ENCODE measurements around the gene VPS4A. TPM values are rescaled to one million over a fixed set of nuclear protein-coding genes. Genes with fewer than 3 reads are reported as not detected.
"Not testable (repeated sequence)": the region's sequence is repeated elsewhere in the genome, so short reads cannot be mapped to it uniquely, and the experiment has no call there.

VPS4A gene
- total RNA-seq, 3 donors from 2014 or later: 35.9 to 39.6 (median 36.3) TPM

DNA sequence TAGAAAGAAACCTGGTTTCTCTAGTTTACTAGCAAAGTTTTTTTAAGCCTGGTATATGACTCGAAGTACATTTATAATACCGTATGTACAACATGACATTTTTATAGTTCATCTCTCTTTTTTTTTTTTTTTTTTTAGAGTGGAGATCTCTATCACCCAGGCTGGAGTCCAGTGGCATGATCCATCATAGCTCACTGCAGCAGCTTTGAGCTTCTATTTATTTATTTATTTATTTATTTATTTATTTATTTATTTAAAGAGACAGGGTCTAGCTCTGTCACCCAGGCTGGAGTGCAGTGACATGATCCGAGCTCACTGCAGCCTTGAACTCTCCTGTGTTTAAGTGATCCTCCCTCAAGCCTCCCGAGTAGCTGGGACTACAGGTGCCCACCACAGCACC lies 25.9 kb upstream of the VPS4A start:
- DNase-seq (no peak), ATAC-seq (no peak)
- intact Hi-C loops (cut with DNase I, micrococcal nuclease): loop anchor here (5.0 kb wide), 1 partner anchor 133 kb away; no protein-coding TSS in a partner anchor

DNA sequence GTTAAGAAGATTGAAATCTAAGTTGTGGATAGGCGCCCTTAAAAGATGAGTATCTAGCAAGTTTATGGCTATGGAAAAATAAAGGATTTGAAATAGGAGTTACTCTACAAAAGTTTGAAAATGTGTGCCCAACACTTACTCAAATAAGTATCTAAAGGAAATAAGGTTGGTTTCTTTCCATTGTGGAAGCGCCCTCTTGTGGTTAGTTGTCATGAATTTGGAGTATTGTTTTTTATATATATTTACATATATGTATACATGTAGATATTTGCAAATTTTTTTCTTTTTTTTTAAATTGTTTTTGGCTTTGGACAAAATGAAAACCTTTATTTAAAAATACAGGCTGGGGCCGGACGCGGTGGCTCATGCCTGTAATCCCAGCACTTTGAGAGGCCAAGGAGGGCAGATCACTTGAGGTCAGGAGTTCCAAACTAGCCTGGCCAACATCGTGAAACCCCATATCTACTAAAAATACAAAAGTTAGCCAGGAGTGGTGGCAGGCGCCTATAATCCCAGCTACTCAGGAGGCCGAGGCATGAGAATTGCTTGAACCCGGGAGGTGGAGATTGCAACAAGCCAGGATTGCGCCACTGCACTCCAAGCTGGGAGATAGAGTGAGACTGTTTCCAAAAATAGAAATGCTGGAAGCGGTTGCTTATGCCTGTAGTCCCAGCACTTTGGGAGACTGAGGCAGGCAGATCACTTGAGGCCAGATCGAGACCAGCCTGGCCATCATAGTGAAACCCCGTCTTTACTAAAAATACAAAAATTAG lies 24.0 kb upstream of the VPS4A start:
- intact Hi-C loops (cut with DNase I, micrococcal nuclease): loop anchor here (5.0 kb wide), 1 partner anchor 135 kb away; no protein-coding TSS in a partner anchor
- no peaks in the 10 kb centered on the region for H3K4me1 ChIP-seq (ENCODE audit: low read depth)
- peak in 1 of 3 donors; percentile 86 for DNase-seq
- no peaks in the 10 kb centered on the region for H3K36me3 ChIP-seq (ENCODE audit: low read depth)
- no peaks in the 10 kb centered on the region for H3K9me3 ChIP-seq
- H3K4me3 ChIP-seq: no peak overlapping the region
- TF ChIP-seq, protein P1, sequence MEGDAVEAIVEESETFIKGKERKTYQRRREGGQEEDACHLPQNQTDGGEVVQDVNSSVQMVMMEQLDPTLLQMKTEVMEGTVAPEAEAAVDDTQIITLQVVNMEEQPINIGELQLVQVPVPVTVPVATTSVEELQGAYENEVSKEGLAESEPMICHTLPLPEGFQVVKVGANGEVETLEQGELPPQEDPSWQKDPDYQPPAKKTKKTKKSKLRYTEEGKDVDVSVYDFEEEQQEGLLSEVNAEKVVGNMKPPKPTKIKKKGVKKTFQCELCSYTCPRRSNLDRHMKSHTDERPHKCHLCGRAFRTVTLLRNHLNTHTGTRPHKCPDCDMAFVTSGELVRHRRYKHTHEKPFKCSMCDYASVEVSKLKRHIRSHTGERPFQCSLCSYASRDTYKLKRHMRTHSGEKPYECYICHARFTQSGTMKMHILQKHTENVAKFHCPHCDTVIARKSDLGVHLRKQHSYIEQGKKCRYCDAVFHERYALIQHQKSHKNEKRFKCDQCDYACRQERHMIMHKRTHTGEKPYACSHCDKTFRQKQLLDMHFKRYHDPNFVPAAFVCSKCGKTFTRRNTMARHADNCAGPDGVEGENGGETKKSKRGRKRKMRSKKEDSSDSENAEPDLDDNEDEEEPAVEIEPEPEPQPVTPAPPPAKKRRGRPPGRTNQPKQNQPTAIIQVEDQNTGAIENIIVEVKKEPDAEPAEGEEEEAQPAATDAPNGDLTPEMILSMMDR (IDR thresholded peaks at IDR 0.05): peak; percentile 23
- ATAC-seq: peak; percentile 55

More for the DNA sequence above, 25.9 kb upstream of the VPS4A start:
- Histone ChIP-seq H3K4me1 (ENCODE audit: low read depth) (no peaks in the 10 kb centered on the region), H3K4me3 (no peak overlapping the region), H3K9me3 (no peaks in the 10 kb centered on the region), H3K36me3 (ENCODE audit: low read depth) (no peaks in the 10 kb centered on the region)
- TF ChIP-seq, protein P1 (IDR thresholded peaks at IDR 0.05): no peak

DNA sequence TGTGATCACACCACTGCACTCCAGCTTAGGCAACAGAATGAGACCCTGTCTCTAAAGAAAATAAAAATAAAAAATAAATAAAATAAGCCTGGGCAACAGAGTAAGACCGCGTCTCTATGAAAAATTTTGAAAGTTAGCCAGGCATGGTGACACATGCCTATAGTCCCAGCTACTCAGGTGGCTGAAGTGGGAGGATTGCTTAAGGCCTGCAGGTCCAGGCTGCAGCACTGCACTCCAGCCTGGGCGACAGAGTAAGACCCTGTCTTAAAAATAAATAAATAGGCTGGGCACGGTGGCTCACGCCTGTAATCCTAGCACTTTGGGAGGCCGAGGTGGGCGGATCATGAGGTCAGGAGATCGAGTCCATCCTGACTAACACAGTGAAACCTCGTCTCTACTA lies 19.5 kb upstream of the VPS4A start:
- intact Hi-C loops (cut with DNase I, micrococcal nuclease); H3K36me3 ChIP-seq (ENCODE audit: low read depth); H3K9me3 ChIP-seq; DNase-seq; H3K4me1 ChIP-seq (ENCODE audit: low read depth); ATAC-seq; H3K4me3 ChIP-seq: not testable (repeated sequence)

DNA sequence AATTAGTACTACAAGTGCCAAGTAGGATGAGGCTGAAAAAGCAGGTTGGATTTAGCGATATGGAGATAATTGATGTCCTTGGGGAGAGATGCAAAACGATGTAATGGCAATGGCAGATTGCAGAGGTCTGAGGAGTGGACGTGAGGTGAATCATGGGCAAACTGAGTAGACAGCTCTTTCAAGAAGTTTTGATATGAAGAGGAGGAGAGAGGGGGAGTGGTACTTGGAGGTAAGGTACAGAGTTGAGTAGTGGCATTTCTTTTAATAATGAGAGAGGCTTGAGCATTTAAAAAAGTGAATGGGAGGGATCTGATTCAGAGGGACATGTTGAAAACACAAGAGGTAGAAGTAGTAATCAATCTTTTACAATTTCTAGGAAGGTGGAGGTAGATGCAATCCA lies 17.7 kb upstream of the VPS4A start:
- intact Hi-C loops (cut with DNase I, micrococcal nuclease): no loop called here

DNA sequence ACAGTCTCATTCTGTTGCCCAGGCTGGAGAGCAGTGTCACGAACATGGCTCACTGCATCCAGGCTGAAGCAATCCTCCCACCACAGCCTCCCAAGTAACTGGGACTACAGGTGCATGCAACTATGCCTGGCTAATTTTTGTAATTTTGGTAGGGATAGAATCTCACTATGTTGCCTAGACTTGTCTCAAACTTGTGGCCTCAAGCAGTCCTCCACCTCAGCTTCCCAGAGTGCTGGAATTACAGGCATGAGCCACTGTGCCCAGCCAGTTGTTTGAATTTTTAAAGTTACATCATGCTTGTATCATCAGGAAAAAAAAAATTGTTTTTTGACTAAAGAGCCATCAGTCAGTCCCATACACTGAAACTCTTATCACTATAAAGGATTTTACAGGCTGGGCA lies 17.1 kb upstream of the VPS4A start:
- H3K4me1 ChIP-seq (ENCODE audit: low read depth): no peaks in the 10 kb centered on the region
- DNase-seq: no peak
- H3K9me3 ChIP-seq: no peaks in the 10 kb centered on the region
- H3K36me3 ChIP-seq (ENCODE audit: low read depth): no peaks in the 10 kb centered on the region
- intact Hi-C loops (cut with DNase I, micrococcal nuclease): no loop called here
- TF ChIP-seq, protein P1 (IDR thresholded peaks at IDR 0.05): no peak
- ATAC-seq: no peak
- no peak overlapping the region for H3K4me3 ChIP-seq

More for the DNA sequence above, 17.7 kb upstream of the VPS4A start:
- no peaks in the 10 kb centered on the region for H3K4me1 ChIP-seq (ENCODE audit: low read depth)
- TF ChIP-seq, protein P1 (IDR thresholded peaks at IDR 0.05): no peak
- H3K9me3 ChIP-seq: no peaks in the 10 kb centered on the region
- no peak overlapping the region for H3K4me3 ChIP-seq
- no peak for DNase-seq
- H3K36me3 ChIP-seq (ENCODE audit: low read depth): no peaks in the 10 kb centered on the region
- ATAC-seq: no peak

DNA sequence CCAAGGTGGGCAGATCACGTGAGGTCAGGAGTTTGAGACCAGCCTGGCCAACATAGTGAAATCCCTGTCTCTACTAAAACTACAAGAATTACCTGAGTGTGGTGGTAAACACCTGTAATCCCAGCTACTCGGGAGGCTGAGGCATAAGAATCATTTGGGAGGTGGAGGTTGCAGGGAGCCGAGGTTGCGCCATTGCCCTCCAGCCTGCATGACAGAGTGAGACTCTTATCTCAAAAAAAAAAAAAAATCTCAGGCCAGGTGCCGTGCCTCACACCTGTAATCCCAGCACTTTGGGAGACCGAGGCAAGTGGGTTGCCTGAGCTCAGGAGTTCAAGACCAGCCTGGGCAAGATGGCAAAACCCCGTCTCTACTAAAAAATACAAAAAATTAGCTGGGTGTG lies 14.4 kb upstream of the VPS4A start:
- H3K9me3 ChIP-seq; H3K4me3 ChIP-seq; H3K36me3 ChIP-seq (ENCODE audit: low read depth); DNase-seq; intact Hi-C loops (cut with DNase I, micrococcal nuclease); H3K4me1 ChIP-seq (ENCODE audit: low read depth); ATAC-seq: not testable (repeated sequence)

Data from mucosa of descending colon (tissue), 3 donors.